KOPT-K1 (cell line): Measurements from ENCODE around the gene ST8SIA5.

Experiments
- H3K27ac ChIP-seq: fragments of 200-600 bp; sonication (generic); 2 replicates; pipeline ENCODE4 v1.5.1; 2016; ENCODE audit warnings: antibody characterized with exemption, mild to moderate bottlenecking, low read depth, low read length; ENCODE audit not compliant: poor library complexity, severe bottlenecking
- H3K36me3 ChIP-seq: fragments of 200-600 bp; sonication (generic); 2 replicates; pipeline ENCODE4 v1.5.1; 2017; ENCODE audit warnings: antibody characterized with exemption, mild to moderate bottlenecking, low read length, moderate library complexity; ENCODE audit not compliant: insufficient read depth
- H3K9me3 ChIP-seq: fragments of 200-600 bp; sonication (generic); 2 replicates; pipeline ENCODE4 v1.5.1; 2017; ENCODE audit warnings: antibody characterized with exemption, low read length, mild to moderate bottlenecking; ENCODE audit not compliant: insufficient read depth, poor library complexity, severe bottlenecking

Gene ST8SIA5

DNA sequence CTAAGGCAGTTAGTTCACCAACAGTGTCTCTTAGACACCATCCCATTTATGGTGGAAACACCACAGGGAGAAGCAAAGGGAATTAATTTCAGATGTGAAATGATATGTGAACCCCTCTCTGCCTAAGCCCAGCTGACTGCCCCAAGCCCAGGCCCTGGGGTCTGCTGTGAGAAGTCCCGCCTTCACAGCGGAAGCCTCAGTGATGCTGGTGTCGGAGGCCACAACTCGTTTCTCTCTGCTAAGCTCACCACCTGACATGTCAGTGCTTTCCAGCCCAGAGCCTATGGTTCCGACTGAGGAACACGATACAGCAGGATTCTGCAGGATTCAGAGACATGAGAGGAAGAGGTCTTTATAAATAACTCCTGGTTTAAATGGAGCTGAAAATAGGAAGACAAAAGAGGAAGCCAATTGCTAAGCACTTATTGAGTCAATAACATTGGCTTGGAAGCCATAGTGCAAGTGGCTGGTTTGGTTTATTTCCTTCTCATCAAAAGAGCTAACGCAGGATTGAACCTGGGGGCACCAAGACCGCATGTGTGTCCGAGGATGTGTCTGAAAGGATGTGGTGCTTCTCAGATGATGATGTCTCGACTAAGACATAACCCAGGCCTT is 78.0 kb downstream of the ST8SIA5 start:
- Histone ChIP-seq H3K9me3 (no peaks in the 10 kb centered on the region), H3K27ac (no peak overlapping the region), H3K36me3 (no peaks in the 10 kb centered on the region)

DNA sequence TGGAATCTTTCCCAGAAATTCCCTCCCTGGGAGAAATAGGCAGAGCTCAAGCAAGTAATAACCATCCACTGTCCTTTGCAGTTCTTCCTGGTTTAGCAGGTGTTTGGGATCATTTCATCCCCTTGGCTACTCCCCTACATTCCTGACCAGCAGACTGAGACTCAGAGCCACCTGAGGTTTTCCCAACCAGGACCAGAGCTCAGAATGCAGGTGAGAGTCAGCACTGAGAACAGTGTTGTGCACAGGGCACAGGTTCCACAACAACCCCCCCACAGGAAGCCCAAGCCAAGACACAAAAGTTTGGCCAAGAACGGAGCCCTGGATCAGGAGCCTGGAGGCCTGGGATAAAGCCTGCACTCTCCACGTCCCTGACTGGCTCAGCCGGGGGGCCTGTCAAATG is 78.8 kb downstream of the ST8SIA5 start:
- Histone ChIP-seq H3K27ac (no peak overlapping the region), H3K36me3 (no peaks in the 10 kb centered on the region), H3K9me3 (no peaks in the 10 kb centered on the region)

GRCh38 chr18:46677611-46678010 is 79.2 kb downstream of the ST8SIA5 start:
- H3K27ac ChIP-seq = no peak overlapping the region
- H3K9me3 ChIP-seq = no peaks in the 10 kb centered on the region

DNA sequence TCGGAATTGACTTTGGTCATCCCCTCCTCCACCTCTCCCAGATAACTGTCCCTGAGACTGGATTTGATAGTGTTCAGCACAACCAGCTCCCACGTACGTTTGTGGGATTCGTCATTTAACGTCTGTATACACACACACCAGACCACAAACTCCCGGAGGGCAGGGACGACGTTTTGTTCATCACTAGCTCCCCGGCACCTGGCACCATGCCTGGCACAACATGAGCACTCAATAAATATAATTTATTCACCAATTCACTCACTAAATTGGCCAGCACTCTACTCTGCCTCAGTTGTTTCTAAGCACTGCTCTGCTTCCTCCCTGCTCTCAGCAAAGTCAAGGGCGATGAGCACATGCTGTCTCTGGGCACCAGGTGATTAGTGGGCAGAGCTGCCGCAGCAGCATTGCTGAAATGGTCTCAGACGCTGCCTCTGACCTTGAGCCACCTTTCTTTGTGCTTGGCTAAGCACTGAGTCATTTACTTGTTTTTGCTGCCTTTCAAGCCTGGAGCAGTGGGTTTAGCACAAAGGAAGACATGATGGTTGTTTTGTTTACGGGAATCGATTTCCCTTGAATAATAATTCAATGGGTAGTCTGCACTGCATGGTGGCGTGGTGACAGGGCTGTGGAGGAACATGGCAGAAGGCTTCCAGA is 80.5 kb downstream of the ST8SIA5 start:
- no peaks in the 10 kb centered on the region for H3K9me3 ChIP-seq
- no peaks in the 10 kb centered on the region for H3K36me3 ChIP-seq
- H3K27ac ChIP-seq = no peak overlapping the region

More at GRCh38 chr18:46677611-46678010, 79.2 kb downstream of the ST8SIA5 start:
- H3K36me3 ChIP-seq = no peaks in the 10 kb centered on the region

DNA sequence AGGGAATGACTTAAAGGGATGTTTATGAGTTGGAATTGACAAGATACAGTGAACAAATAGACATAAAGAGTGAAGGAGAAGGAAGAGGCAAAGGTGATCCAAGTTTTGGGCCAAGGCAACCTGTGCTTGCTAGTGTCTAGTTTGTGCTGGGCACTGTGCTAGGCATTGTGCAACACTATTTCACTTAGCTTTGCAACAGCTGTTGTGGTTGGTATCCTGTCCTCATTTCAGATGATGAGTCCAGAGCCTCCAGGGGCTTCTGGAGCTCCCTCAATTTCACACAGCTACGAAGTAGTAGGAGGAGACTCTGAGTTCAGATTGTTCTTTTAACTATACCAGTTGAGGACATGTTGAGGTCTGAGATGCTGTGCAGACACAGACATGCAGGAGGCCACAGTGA is 81.7 kb downstream of the ST8SIA5 start:
- Histone ChIP-seq H3K27ac (no peak overlapping the region), H3K9me3 (no peaks in the 10 kb centered on the region)

GRCh38 chr18:46672062-46672970 is 84.5 kb downstream of the ST8SIA5 start:
- Histone ChIP-seq H3K27ac (no peak overlapping the region), H3K9me3 (no peaks in the 10 kb centered on the region), H3K36me3 (no peaks in the 10 kb centered on the region)

More for the DNA sequence above, 81.7 kb downstream of the ST8SIA5 start:
- H3K36me3 ChIP-seq = no peaks in the 10 kb centered on the region

- Histone ChIP-seq H3K9me3 (no peaks in the 10 kb centered on the region), H3K36me3 (no peaks in the 10 kb centered on the region), H3K27ac (no peak overlapping the region)
Observed at GRCh38 chr18:46668694-46669093, 88.2 kb downstream of the ST8SIA5 start.

GRCh38 chr18:46668135-46668534 is 88.7 kb downstream of the ST8SIA5 start:
- H3K36me3 ChIP-seq = no peaks in the 10 kb centered on the region
- peaks cover 2% of the 10 kb centered on the region for H3K9me3 ChIP-seq
- no peak overlapping the region for H3K27ac ChIP-seq

GRCh38 chr18:46663539-46663938 is 93.3 kb downstream of the ST8SIA5 start:
- H3K9me3 ChIP-seq = peaks cover 4% of the 10 kb centered on the region
- H3K27ac ChIP-seq = no peak overlapping the region
- H3K36me3 ChIP-seq = no peaks in the 10 kb centered on the region

GRCh38 chr18:46660957-46661749 is 95.7 kb downstream of the ST8SIA5 start:
- Histone ChIP-seq H3K36me3 (no peaks in the 10 kb centered on the region), H3K27ac (no peak overlapping the region), H3K9me3 (peaks cover 4% of the 10 kb centered on the region)

DNA sequence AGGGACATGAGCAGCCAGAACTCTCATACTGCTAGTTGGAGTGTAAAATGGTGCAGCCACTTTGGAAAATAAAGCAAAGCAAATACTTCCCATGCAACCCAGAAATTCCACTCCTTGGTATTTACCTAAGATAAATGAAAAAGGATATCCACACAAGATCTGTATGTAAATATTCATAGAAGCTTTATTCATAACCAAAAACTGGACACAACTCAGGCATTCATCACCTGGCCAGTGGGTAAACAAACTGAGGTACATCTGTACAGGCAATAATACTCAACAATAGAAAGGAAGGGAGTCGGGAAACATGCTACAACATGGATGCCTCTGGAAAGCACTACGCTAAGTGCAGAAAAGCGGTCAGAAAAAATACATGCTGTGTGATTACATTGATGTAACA is 97.4 kb downstream of the ST8SIA5 start:
- Histone ChIP-seq H3K27ac (no peak overlapping the region), H3K9me3 (peaks cover 4% of the 10 kb centered on the region), H3K36me3 (no peaks in the 10 kb centered on the region)

DNA sequence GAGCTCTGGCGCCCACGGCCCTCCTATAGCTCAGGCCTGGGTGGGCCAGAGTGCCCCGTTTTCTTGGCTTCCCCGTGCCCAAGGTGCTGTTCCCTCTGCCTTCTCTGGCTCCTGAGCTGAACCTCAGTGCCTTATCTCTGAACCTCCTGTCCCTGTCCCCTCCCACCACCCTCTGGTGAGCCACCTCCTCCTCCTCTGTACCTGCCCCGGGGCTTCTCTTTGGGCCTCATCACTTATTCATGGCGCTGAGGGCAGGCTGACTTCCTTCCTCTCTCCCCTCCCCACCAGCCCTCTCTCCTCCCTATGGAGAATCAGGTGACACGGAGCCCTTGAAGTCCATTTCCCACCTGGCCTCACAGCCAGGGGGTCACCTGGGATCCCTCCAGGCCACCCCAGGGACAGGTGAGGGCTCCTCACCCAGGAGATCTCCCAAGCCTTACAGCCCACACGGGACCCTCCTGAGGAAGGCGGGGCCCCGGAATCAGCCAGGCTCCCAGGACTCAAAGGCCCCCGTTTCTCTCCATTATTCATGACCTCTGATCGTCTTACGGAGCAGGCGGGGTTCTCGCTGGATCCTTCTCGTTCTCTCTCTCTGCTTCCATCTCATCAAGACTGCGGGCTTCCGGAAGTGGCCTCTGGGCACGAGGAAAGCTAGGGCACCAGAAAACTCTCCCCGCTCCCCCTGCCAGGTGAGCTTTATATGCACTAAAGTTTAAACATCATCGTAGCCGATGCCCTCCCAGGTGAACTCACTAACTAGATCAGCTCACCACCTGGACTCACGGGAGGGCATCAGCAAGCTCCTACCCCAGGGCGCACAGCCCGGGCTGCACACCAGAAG is 99.5 kb downstream of the ST8SIA5 start, which contains the start of gene LOXHD1:
LOXHD1 (minus strand) TSS at position 106 of the 841 bp plus-strand sequence. CDS start 187 bp downstream, outside the sequence.
- Histone ChIP-seq H3K36me3 (no peaks in the 10 kb centered on the region), H3K9me3 (no peaks in the 10 kb centered on the region), H3K27ac (no peak within 1 kb of the TSS)

DNA sequence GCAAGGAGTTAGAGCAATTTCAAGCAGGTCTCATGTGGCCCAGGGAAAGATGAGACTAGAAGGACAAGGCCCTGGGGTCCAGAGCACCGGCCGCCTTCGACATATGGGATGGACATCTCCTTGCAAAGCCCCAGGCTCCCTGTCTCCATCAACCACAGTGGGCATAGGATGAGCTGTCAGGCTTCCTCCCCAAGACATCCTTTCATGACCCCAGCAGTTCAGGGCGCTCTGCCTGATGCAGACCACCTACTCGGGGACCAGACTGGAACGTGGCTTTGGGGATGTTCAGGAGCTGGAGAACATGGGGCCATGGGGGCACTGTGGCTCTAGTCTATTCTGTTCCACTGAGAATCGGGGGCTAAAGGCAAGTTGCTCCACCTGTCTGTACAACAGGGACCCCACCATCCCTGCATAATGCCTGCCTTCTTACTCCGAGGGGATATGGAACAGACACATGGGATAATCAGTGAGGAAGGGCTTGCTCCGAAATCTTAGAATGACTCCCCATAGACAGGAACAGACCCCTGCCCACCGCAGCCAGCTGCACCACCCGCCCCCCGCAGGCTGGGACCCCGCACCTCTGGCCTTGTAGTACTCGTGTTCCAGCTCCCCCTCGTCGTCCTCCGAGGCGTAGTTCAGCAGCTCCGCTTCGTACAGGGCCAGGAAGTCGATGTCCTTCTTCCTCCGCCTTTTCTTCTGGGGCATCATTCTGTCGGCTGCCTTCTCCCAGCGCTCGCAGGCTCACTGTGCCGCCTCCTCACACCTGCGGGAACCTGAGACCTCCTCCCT is 100.3 kb downstream of the ST8SIA5 start:
- Histone ChIP-seq H3K36me3 (no peaks in the 10 kb centered on the region), H3K9me3 (no peaks in the 10 kb centered on the region), H3K27ac (no peak overlapping the region)
